Heart left ventricle (tissue), 13 donors: ENCODE results near the gene E2F6.

Source experiments
- POLR2A ChIP-seq, 2 donors: fragments of 450-650 bp; IDR thresholded peaks; one replicate each; pipeline ENCODE4 v1.6.1; 2017; ENCODE audit warnings: antibody characterized with exemption in 2 of 2, mild to moderate bottlenecking in 2 of 2, moderate library complexity in 2 of 2
- TF ChIP-seq, protein P1 (sequence below), 12 donors: fragments of 200-600 bp; sonication (generic) in 4 of 12; IDR thresholded peaks; one replicate each; pipeline versions ENCODE4 v1.5.0 to v1.8.0; 2018 to 2022; ENCODE audit warnings: antibody characterized with exemption in 12 of 12, mild to moderate bottlenecking in 5 of 12
- donor health status: ischemic (EF 13 %, LVEDD 7.1; RV severe dilation, severe dysfunction).
- donor health status: DM: no; HTN: yes; CAD: no.
- donor health status: DM: no; HTN: no; CAD: no.
- donor health status: ischemic (EF 25% LVEDD 6.9; RV normal size, moderate dysfunction).
- donor health status: ischemic (EF 25% LVEDD 5.7; RV mildly dilated, moderate dysfunction).
- donor health status: ischemic (EF 35%, LVEDD 5.7; RV mildly dilated, moderate dysfunction).
- donor health status: nonischemic (EF 11% LVEDD 7.7; RV severe dilation, severe dysfunction).
- donor health status: DM: yes; HTN: yes; CAD: no.
- donor health status: PGD.
- donor health status: ischemic (EF 29% LVEDD 5.4; RV normal size, mild dysfunction).
- donor health status: nonischemic (EF 23%, LVEDD 6.1; RV moderate dilation, normal function).

DNA sequence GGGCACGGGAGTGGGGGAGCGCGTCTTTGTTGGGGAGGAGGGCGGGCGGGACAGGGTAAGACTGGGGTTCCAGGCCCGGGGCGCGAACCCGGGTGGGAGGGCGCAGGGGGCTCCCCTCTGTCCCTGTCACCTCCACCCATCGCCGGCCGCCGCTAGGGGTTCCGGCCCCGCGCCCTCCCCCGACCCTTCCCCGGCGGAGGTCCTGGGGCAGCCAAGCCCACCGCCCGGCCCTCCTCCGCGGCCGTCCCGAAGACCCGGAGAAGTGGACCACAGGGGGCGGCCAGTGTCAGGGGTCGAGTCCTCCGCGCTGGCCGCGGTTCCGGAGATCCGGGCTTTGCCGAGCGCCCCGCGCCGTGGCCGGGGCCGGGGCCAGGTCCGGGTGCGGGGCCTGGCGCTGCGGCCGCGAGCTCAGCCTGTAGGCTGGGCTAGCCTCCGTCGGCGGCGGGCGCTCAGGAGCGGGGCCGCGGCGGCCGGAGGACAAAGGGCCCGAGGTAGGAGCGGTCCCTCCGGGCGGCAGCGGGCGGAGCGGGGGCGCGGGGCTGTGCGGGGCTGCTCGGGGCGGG is 16.6 kb upstream of the E2F6 start:
- no peak for TF ChIP-seq POLR2A (IDR thresholded peaks at IDR 0.05)
- TF ChIP-seq, protein P1, sequence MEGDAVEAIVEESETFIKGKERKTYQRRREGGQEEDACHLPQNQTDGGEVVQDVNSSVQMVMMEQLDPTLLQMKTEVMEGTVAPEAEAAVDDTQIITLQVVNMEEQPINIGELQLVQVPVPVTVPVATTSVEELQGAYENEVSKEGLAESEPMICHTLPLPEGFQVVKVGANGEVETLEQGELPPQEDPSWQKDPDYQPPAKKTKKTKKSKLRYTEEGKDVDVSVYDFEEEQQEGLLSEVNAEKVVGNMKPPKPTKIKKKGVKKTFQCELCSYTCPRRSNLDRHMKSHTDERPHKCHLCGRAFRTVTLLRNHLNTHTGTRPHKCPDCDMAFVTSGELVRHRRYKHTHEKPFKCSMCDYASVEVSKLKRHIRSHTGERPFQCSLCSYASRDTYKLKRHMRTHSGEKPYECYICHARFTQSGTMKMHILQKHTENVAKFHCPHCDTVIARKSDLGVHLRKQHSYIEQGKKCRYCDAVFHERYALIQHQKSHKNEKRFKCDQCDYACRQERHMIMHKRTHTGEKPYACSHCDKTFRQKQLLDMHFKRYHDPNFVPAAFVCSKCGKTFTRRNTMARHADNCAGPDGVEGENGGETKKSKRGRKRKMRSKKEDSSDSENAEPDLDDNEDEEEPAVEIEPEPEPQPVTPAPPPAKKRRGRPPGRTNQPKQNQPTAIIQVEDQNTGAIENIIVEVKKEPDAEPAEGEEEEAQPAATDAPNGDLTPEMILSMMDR (IDR thresholded peaks at IDR 0.05) = no peak
